RPMI8226 (cell line): ENCODE data around the gene PRDM16.

Experiments used
- DNase-seq: peaks from one replicate; pipeline ENCODE4 v3.0.0-alpha.2; 2015

The PRDM16 gene

GRCh38 chr1:3292868-3293562 lies 224.0 kb downstream of the PRDM16 start:
- DNase-seq: no peak

- DNase-seq: no peak
Observed at GRCh38 chr1:3293563-3294080, 224.6 kb downstream of the PRDM16 start.

GRCh38 chr1:3294450-3294849 lies 225.4 kb downstream of the PRDM16 start:
- no peak for DNase-seq

- no peak for DNase-seq
Observed at GRCh38 chr1:3295846-3296245, 226.8 kb downstream of the PRDM16 start.

- DNase-seq: no peak
Observed at GRCh38 chr1:3296326-3296725, 227.3 kb downstream of the PRDM16 start.

DNA sequence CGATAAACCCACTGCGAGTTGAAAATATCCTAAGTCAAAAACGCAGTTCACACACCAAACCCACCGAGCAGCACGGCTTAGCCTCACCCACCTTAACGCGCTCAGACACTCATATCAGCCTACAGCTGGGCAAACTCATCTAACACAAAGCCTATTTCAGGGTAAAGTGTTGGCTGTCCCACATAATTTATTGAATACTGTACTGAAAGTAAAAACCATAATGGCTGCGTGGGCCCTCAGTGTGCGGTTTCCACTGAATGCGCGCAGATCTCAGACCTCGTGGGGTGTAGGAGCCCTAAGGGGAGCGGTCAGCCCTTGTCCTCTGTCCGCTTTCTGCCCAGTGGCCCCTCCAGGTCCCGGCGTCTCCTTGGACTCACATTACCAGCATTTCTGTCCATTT lies 227.8 kb downstream of the PRDM16 start:
- no peak for DNase-seq

- DNase-seq: no peak
Observed at GRCh38 chr1:3297756-3298155, 228.8 kb downstream of the PRDM16 start.

DNA sequence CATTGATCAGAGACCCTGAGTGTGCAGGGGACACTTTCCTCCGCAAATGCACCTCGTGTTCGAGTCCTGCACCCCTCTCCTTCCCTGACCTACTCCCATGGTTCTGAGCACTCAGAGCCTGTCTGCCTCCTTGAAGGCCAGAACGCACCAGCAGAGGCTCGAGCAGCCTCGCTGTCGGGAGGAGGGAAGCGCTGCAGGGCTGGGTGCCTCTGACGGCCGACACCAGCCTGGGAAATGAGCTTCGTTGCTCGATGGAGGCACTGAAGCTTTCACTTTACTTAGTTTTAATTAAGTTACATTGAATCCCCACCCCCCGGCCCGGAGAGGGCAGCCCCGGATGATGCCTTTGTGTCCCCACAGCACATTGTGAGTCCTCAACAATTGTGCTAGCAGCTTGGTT lies 229.2 kb downstream of the PRDM16 start:
- DNase-seq: no peak

DNA sequence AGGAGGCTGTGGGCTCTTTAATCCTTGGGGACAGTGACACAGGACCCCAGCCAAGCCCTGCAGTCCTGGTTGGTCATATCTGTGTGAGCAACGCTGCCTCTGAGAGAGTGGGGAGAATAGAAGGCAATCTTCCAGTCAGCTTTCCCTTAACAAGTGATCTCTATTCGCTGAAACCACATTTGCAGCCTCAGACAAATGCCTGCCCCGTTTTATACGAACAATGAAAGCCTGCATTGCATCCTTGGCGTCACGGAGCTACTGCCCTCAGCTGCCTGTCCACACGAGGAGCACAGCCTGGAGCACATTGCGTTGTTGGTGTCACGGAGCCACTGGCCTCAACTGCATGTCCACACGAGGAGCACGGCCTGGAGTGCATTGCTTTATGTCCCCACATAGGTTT lies 235.2 kb downstream of the PRDM16 start:
- DNase-seq: no peak

GRCh38 chr1:3304692-3305091 lies 235.7 kb downstream of the PRDM16 start:
- DNase-seq: no peak

DNA sequence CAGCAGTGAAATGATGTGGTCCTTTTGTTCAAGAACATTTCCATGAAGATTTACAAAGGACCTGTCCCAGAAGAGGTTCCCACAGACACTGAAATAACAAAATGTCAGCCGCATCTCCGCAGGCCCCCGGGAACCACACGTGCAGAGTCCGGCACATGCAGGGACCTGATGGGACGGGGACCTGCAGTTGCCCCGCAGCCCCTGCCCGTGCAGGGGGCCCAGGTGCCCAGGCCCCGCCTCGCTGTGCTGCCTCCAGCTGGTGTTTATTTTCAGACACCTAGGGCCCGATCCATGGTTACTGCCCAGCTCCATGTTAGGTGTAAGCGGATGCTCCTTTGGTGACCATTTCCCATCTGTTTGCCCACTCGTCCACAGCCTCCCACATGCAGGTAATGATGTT lies 236.2 kb downstream of the PRDM16 start:
- DNase-seq: no peak

GRCh38 chr1:3306583-3307291 lies 237.7 kb downstream of the PRDM16 start:
- no peak for DNase-seq

- no peak for DNase-seq
Observed at GRCh38 chr1:3307359-3307758, 238.4 kb downstream of the PRDM16 start.

DNA sequence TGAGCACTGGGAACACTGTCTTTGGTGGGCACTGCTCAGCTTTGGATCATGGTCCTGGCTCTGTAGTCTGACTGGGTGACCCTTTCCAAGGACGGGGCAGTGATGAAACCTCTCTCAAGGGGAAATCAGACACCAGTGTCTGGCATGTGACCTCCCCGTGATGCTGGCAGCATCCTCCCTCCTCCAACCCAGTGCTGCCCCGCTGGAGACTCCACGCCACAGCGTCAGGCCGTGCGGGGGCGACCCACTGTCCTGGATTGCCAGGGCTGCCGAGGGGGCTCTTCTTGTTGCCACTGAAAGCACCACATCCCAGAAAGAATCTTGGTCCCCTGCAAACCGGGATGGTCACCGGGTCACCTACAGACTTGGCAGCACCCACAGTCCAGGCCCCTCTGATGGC lies 239.1 kb downstream of the PRDM16 start:
- no peak for DNase-seq

GRCh38 chr1:3310718-3311400 lies 241.9 kb downstream of the PRDM16 start:
- no peak for DNase-seq

- DNase-seq: no peak
Observed at GRCh38 chr1:3311711-3312110, 242.7 kb downstream of the PRDM16 start.

DNA sequence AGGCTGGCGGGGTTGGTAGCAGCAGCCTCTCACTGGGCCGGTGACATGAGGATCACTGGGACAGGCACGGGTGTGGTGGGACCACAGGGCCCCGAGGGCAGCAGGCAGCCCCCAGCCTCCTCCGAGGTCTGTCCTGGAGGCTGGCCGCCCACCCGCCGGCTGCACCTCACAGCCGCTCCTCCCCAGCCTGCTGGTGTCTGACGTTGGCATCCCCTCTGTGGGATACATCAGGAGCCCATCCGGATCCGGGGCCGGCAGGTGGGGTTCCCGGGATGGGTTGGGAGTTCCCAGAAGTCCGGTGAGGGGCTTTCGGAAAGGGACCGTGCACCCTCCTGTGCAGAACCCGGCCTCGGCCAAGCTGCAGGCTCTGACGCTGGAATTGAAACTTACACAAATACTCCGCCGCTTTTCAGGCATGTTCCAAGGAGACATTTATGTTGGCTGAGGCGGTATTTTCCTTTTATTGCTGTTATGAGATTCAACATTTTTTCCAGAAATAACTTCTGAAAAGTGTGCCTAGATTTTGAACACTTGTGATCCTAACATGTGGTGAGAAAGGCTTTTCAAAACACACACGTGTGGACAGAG lies 243.4 kb downstream of the PRDM16 start:
- no peak for DNase-seq

DNA sequence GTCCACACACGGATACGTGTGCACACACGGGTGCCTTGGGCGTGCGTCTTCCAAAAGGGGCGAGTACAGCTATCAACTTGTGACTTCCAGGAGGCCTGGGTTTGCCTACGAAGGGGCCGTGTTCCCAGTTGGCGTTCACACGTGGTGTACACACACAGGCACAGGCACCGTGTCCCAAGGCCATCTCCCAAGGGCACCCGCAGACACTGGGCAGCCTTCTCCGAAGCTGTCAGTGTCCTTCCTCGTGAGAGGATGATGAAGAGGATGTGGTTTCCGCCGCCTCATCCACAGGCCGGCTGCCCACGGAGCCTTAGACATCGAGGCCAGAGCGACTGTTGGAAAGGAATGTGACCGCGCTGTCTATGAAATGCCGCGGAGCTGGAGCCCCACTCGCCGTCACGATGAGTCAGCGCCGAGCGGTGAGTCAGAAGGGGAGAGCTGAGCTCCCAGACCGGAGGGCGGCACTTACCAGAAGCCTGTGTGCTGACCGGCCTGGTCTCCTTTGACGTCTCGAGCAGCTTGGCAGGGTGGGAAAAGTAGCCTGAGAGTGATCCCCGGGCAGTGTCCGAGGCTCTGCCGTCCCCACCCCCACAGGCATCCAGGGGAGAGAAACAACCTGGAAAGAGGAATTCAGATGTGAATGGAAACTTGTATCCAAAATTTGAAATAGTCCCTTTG lies 244.0 kb downstream of the PRDM16 start:
- peak; percentile 71 for DNase-seq

GRCh38 chr1:3313576-3313950 lies 244.6 kb downstream of the PRDM16 start:
- no peak for DNase-seq

- DNase-seq: no peak
Observed at GRCh38 chr1:3314491-3315381, 245.7 kb downstream of the PRDM16 start.

- no peak for DNase-seq
Observed at GRCh38 chr1:3315399-3316339, 246.7 kb downstream of the PRDM16 start.
